ENCODE results near the gene PRDX2. TPM values are rescaled to one million over a fixed set of nuclear protein-coding genes. Genes with fewer than 3 reads are reported as not detected.
A peak's percentile ranks its signal among the peaks of the same experiment; 100 is the strongest.

The PRDX2 gene
- total RNA-seq, 1 experiment from 2014 or later = 101 TPM

GRCh38 chr19:12752056-12752781 lies 49.4 kb downstream of the PRDX2 start:
- no peak for DNase-seq (ENCODE audit: low read depth)

- no peak for DNase-seq (ENCODE audit: low read depth)
These were observed 50.0 kb downstream of the PRDX2 start, which contains the start of gene BEST2 for GRCh38 chr19:12751635-12752034. TSS of gene BEST2 (plus strand) at chr19:12751791. CDS start at chr19:12752593, 802 bp downstream.

DNA sequence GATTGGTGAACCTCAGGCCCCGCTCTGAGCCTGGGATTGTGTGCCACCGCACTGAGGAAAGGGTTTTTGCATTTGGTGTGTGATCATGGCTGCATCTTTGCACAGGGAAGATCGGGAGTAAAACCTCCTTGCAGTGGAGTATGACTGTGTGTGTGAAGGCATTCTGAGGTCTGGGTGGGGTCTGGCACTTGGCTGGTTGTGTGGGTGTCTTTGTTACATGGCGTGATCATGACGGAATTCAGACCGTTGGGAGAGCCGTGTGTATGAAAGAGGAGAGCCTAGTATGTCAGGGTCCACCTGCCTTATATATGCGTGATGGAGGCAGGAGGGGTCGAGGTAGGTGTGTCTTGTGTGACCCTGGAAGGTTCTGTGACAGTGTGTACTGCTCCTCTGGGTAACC lies 50.7 kb downstream of the PRDX2 start:
- DNase-seq (ENCODE audit: low read depth) = peak; percentile 41

GRCh38 chr19:12749938-12750521 lies 51.6 kb downstream of the PRDX2 start:
- peak; percentile 85 for DNase-seq (ENCODE audit: low read depth)

DNA sequence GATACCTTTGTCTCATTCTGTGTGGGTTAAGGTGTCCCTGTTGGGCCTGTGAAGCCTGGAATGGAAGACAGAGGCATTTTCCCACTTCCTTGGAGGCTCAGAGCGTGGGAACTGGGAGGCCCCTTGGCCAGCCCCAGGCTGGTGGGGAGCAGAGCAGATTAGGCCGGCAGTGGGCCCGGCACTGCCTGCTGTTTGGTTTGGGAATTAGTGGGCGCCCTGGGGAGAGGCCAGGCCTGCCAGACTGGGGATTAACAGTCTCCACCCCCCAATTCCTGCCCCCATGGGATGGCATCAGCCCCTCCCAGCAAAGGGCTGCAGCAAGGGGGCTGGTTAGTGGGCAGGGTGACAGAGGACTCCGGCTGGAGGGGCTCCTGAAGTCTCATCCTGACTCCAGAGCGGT lies 53.1 kb downstream of the PRDX2 start:
- no peak for DNase-seq (ENCODE audit: low read depth)

Other genes with a start within 250 kb of the PRDX2 start
- gene ZNF490, start 191.0 kb downstream of the PRDX2 start, total RNA-seq (2014; rRNA removed) = 6.4 and 10.3 TPM in 2 replicates
- gene ZNF791, start 190.9 kb downstream of the PRDX2 start, total RNA-seq (2014; rRNA removed) = 8.4 and 11.5 TPM in 2 replicates
- gene MAN2B1, start 135.1 kb downstream of the PRDX2 start, total RNA-seq (2014; rRNA removed) = 48.1 and 73.8 TPM in 2 replicates
- 9.1 and 10.0 TPM in 2 replicates for gene WDR83, start 135.0 kb downstream of the PRDX2 start, total RNA-seq (2014; rRNA removed)
- 106 and 109 TPM in 2 replicates for gene DHPS, start 119.9 kb downstream of the PRDX2 start, total RNA-seq (2014; rRNA removed)
- gene GNG14, start 113.8 kb downstream of the PRDX2 start, total RNA-seq (2014; rRNA removed) = not detected in 2 replicates
- gene FBXW9, start 105.2 kb downstream of the PRDX2 start, total RNA-seq (2014; rRNA removed) = 8.1 and 8.7 TPM in 2 replicates
- 41.0 and 56.0 TPM in 2 replicates for gene TNPO2, start 77.9 kb downstream of the PRDX2 start, total RNA-seq (2014; rRNA removed)
- gene TRIR, start 67.1 kb downstream of the PRDX2 start, total RNA-seq (2014; rRNA removed) = 372 and 446 TPM in 2 replicates
- gene GET3, start 64.3 kb downstream of the PRDX2 start, total RNA-seq (2014; rRNA removed) = 136 and 155 TPM in 2 replicates
- 0.45 and 0.98 TPM in 2 replicates for gene BEST2, start 50.0 kb downstream of the PRDX2 start, total RNA-seq (2014; rRNA removed)
- gene HOOK2, start 26.2 kb downstream of the PRDX2 start, total RNA-seq (2014; rRNA removed) = 15.2 and 20.3 TPM in 2 replicates
- 76.8 and 91.4 TPM in 2 replicates for gene JUNB, start 10.3 kb downstream of the PRDX2 start, total RNA-seq (2014; rRNA removed)
- gene THSD8, start 269 bp upstream of the PRDX2 start, total RNA-seq (2014; rRNA removed) = not detected in 2 replicates
- gene RNASEH2A, start 4.8 kb upstream of the PRDX2 start, total RNA-seq (2014; rRNA removed) = 56.2 and 59.5 TPM in 2 replicates
- gene RTBDN, start 32.8 kb upstream of the PRDX2 start, total RNA-seq (2014; rRNA removed) = not detected in 2 replicates
- 0.13 TPM in 1 of 2 replicates, not detected in the other for gene MAST1, start 36.7 kb upstream of the PRDX2 start, total RNA-seq (2014; rRNA removed)
- 17.2 and 18.9 TPM in 2 replicates for gene DNASE2, start 79.6 kb upstream of the PRDX2 start, total RNA-seq (2014; rRNA removed)
- not detected in 2 replicates for gene KLF1, start 85.4 kb upstream of the PRDX2 start, total RNA-seq (2014; rRNA removed)
- gene GCDH, start 89.4 kb upstream of the PRDX2 start, total RNA-seq (2014; rRNA removed) = 24.6 and 31.9 TPM in 2 replicates
- gene SYCE2, start 117.5 kb upstream of the PRDX2 start, total RNA-seq (2014; rRNA removed) = 0.17 TPM in 1 of 2 replicates, not detected in the other
- 64.0 and 77.4 TPM in 2 replicates for gene FARSA, start 131.9 kb upstream of the PRDX2 start, total RNA-seq (2014; rRNA removed)
- 1,263 and 1,378 TPM in 2 replicates for gene CALR, start 136.8 kb upstream of the PRDX2 start, total RNA-seq (2014; rRNA removed)
- gene RAD23A, start 144.1 kb upstream of the PRDX2 start, total RNA-seq (2014; rRNA removed) = 158 and 176 TPM in 2 replicates
- 59.3 and 71.9 TPM in 2 replicates for gene GADD45GIP1, start 155.4 kb upstream of the PRDX2 start, total RNA-seq (2014; rRNA removed)
- 0.06 TPM in 1 of 2 replicates, not detected in the other for gene DAND5, start 167.8 kb upstream of the PRDX2 start, total RNA-seq (2014; rRNA removed)
- gene NFIX, start 193.7 kb upstream of the PRDX2 start, total RNA-seq (2014; rRNA removed) = 9.2 and 13.9 TPM in 2 replicates

All from LHCN-M2 (cell line).